Stimulated activated naive B cell treated with anti-CD40 and anti-IgM and Interleukin-4, amounts not matched to agents 10 μg/mL and 1 μg/mL and 100 μg/mL, for 72 hours (primary cell): ENCODE measurements around the gene GBA3.

Experiments used
- ATAC-seq, 2 donors: fragments of 150-1000 bp; cut with Tn5 transposase; replicated peaks; 2 replicates each; pipeline ENCODE4 v1.10.0; 2021; ENCODE audit warnings: moderate library complexity in 1 of 2
- DNase-seq: peaks from one replicate; pipeline ENCODE4 v3.0.0; 2021
- H3K27ac Mint-ChIP-seq: one replicate; pipeline ENCODE4 v1.8.0; 2022; ENCODE audit warnings: mild to moderate bottlenecking, mixed read lengths
- H3K27me3 Mint-ChIP-seq, 2 donors: one replicate each; pipeline ENCODE4 v1.8.0; 2022; ENCODE audit warnings: mixed read lengths in 2 of 2
- H3K36me3 Mint-ChIP-seq, 2 donors: one replicate each; pipeline ENCODE4 v1.8.0; 2022; ENCODE audit warnings: mixed read lengths in 2 of 2, mild to moderate bottlenecking in 1 of 2
- H3K4me1 Mint-ChIP-seq, 2 donors: one replicate each; pipeline ENCODE4 v1.8.0; 2022; ENCODE audit warnings: mixed read lengths in 2 of 2, mild to moderate bottlenecking in 1 of 2
- H3K4me3 Mint-ChIP-seq, 2 donors: one replicate each; pipeline ENCODE4 v1.8.0; 2022; ENCODE audit warnings: mild to moderate bottlenecking in 2 of 2, mixed read lengths in 2 of 2, moderate library complexity in 1 of 2
- H3K9me3 Mint-ChIP-seq, 2 donors: one replicate each; pipeline ENCODE4 v1.8.0; 2022; ENCODE audit warnings: mixed read lengths in 2 of 2, mild to moderate bottlenecking in 1 of 2

Gene GBA3

GRCh38 chr4:22857411-22857810, 164.7 kb downstream of the GBA3 start:
- no peak for DNase-seq
- no peak for ATAC-seq
- no peaks in the 10 kb centered on the region for H3K9me3 Mint-ChIP-seq
- no peaks in the 10 kb centered on the region for H3K36me3 Mint-ChIP-seq
- H3K4me1 Mint-ChIP-seq = no peaks in the 10 kb centered on the region
- no peak overlapping the region for H3K4me3 Mint-ChIP-seq
- H3K27me3 Mint-ChIP-seq = no peaks in the 10 kb centered on the region
- H3K27ac Mint-ChIP-seq = no peak overlapping the region

GRCh38 chr4:22859318-22859717, 166.6 kb downstream of the GBA3 start:
- Mint-ChIP-seq H3K4me3 (no peak overlapping the region), H3K27ac (no peak overlapping the region), H3K36me3 (no peaks in the 10 kb centered on the region), H3K27me3 (no peaks in the 10 kb centered on the region), H3K9me3 (no peaks in the 10 kb centered on the region), H3K4me1 (no peaks in the 10 kb centered on the region)
- ATAC-seq = no peak
- DNase-seq = no peak
